Loucy (cell line): ENCODE data around the gene KLKB1.

ENCODE experiments used
- CTCF ChIP-seq: fragments of 200-600 bp; sonication (generic); conservative IDR thresholded peaks from 2 replicates; pipeline ENCODE4 v1.5.1; 2014; ENCODE audit warnings: mild to moderate bottlenecking, antibody characterized with exemption, low read length
- EZH2phosphoT487 ChIP-seq: fragments of 200-600 bp; IDR thresholded peaks from 2 replicates; pipeline ENCODE4 v1.6.1; 2018; ENCODE audit warnings: antibody characterized with exemption, mild to moderate bottlenecking, moderate library complexity, borderline replicate concordance

GRCh38 chr4:186296481-186296880 lies 69.2 kb downstream of the KLKB1 start:
- TF ChIP-seq CTCF (no peak), EZH2phosphoT487 (no peak)
